ENCODE measurements around the gene FHIT.

Gene FHIT

GRCh38 chr3:61169621-61170251, 81.5 kb downstream of the FHIT start:
- Histone ChIP-seq H3K27ac (ENCODE audit: low read depth, low read length) (no peak overlapping the region), H3K27me3 (ENCODE audit: low read length) (no peaks in the 10 kb centered on the region), H3K9me2 (replicated peaks; ENCODE audit: insufficient read depth, low read length) (no peaks in the 10 kb centered on the region), H3K9ac (ENCODE audit: low read length) (no peak overlapping the region), H3K9me3 (ENCODE audit: insufficient read depth, low read length) (no peaks in the 10 kb centered on the region), H3K36me3 (ENCODE audit: low read length) (no peaks in the 10 kb centered on the region), H3F3A (ENCODE audit: insufficient read depth) (no peaks in the 10 kb centered on the region; the same call in 1 of the 2 replicates), H3K79me2 (ENCODE audit: insufficient read depth, low read length) (no peaks in the 10 kb centered on the region), H4K20me1 (ENCODE audit: low read depth, low read length) (no peaks in the 10 kb centered on the region), H2AFZ (ENCODE audit: low read depth, low read length, severe bottlenecking) (no peak overlapping the region), H3K4me3 (ENCODE audit: insufficient read depth, low read length, poor library complexity, severe bottlenecking) (no peak overlapping the region), H3K4me2 (ENCODE audit: low read depth, low read length, poor library complexity, severe bottlenecking) (no peak overlapping the region)
- TF ChIP-seq, protein P1, sequence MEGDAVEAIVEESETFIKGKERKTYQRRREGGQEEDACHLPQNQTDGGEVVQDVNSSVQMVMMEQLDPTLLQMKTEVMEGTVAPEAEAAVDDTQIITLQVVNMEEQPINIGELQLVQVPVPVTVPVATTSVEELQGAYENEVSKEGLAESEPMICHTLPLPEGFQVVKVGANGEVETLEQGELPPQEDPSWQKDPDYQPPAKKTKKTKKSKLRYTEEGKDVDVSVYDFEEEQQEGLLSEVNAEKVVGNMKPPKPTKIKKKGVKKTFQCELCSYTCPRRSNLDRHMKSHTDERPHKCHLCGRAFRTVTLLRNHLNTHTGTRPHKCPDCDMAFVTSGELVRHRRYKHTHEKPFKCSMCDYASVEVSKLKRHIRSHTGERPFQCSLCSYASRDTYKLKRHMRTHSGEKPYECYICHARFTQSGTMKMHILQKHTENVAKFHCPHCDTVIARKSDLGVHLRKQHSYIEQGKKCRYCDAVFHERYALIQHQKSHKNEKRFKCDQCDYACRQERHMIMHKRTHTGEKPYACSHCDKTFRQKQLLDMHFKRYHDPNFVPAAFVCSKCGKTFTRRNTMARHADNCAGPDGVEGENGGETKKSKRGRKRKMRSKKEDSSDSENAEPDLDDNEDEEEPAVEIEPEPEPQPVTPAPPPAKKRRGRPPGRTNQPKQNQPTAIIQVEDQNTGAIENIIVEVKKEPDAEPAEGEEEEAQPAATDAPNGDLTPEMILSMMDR (IDR thresholded peaks at IDR 0.05; ENCODE audit: insufficient read depth, low read length, poor library complexity, severe bottlenecking): no peak
- no peak for TF ChIP-seq EZH2phosphoT487 (conservative IDR thresholded peaks at IDR 0.05; ENCODE audit: low read length)

DNA sequence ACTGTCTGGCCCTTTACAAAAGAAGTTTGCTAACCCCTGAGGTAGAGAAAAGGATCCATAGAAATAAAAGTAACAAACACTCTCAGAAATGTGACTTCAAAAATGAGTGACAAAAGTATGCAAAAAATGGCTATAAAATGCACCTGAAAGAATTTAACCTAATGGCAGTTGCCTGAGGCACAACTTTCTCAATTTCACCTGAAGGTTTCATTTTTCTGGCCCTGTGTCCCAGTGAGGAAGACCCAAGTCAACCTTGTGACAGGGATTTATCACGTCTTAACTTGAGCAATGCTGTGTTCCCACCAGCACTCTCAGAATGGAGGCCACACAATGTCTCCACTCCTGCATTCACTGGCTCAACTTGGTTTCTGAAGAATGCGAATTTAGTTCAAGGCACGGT, 83.0 kb downstream of the FHIT start:
- Histone ChIP-seq H4K20me1 (ENCODE audit: low read depth, low read length) (no peaks in the 10 kb centered on the region), H3K27ac (ENCODE audit: low read depth, low read length) (no peak overlapping the region), H3F3A (ENCODE audit: insufficient read depth) (no peaks in the 10 kb centered on the region)

DNA sequence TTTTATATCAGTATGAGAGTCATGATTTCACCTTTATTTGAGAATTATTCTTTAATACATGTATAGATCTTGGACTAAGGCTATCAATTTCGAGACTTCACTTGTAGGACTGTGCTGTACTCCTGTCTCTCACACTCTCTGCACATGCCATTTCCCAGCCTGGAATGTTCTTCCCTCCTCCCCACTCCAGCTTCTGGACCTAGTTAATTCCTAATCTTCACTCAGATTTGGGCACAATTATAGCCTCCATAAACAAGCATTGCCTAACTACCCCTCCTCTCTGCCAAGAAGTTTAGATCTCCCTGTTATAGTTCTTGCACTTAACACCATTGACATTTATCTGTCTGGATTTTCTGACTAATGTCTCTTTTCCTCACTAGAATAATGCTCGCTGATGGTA, 88.3 kb downstream of the FHIT start:
- H3K36me3 ChIP-seq (ENCODE audit: low read length): no peaks in the 10 kb centered on the region
- no peaks in the 10 kb centered on the region for H3K9me2 ChIP-seq (replicated peaks; ENCODE audit: insufficient read depth, low read length)
- H4K20me1 ChIP-seq (ENCODE audit: low read depth, low read length): no peaks in the 10 kb centered on the region
- H3F3A ChIP-seq (ENCODE audit: insufficient read depth): no peaks in the 10 kb centered on the region
- H3K4me3 ChIP-seq (ENCODE audit: insufficient read depth, low read length, poor library complexity, severe bottlenecking): no peak overlapping the region
- no peak overlapping the region for H3K27ac ChIP-seq (ENCODE audit: low read depth, low read length)
- TF ChIP-seq EZH2phosphoT487 (conservative IDR thresholded peaks at IDR 0.05; ENCODE audit: low read length): no peak
- TF ChIP-seq, protein P1 (IDR thresholded peaks at IDR 0.05; ENCODE audit: insufficient read depth, low read length, poor library complexity, severe bottlenecking): no peak
- H2AFZ ChIP-seq (ENCODE audit: low read depth, low read length, severe bottlenecking): no peak overlapping the region
- H3K27me3 ChIP-seq (ENCODE audit: low read length): no peaks in the 10 kb centered on the region
- H3K9me3 ChIP-seq (ENCODE audit: insufficient read depth, low read length): no peaks in the 10 kb centered on the region
- no peak overlapping the region for H3K4me2 ChIP-seq (ENCODE audit: low read depth, low read length, poor library complexity, severe bottlenecking)
- no peak overlapping the region for H3K9ac ChIP-seq (ENCODE audit: low read length)
- no peaks in the 10 kb centered on the region for H3K79me2 ChIP-seq (ENCODE audit: insufficient read depth, low read length)

More for the DNA sequence above, 83.0 kb downstream of the FHIT start:
- no peaks in the 10 kb centered on the region for H3K27me3 ChIP-seq (ENCODE audit: low read length)
- no peak overlapping the region for H3K9ac ChIP-seq (ENCODE audit: low read length)
- TF ChIP-seq, protein P1 (IDR thresholded peaks at IDR 0.05; ENCODE audit: insufficient read depth, low read length, poor library complexity, severe bottlenecking): no peak
- no peak for TF ChIP-seq EZH2phosphoT487 (conservative IDR thresholded peaks at IDR 0.05; ENCODE audit: low read length)
- H3K4me2 ChIP-seq (ENCODE audit: low read depth, low read length, poor library complexity, severe bottlenecking): no peak overlapping the region
- no peaks in the 10 kb centered on the region for H3K79me2 ChIP-seq (ENCODE audit: insufficient read depth, low read length)
- no peaks in the 10 kb centered on the region for H3K9me2 ChIP-seq (replicated peaks; ENCODE audit: insufficient read depth, low read length)
- no peak overlapping the region for H3K4me3 ChIP-seq (ENCODE audit: insufficient read depth, low read length, poor library complexity, severe bottlenecking)
- no peaks in the 10 kb centered on the region for H3K9me3 ChIP-seq (ENCODE audit: insufficient read depth, low read length)
- no peak overlapping the region for H2AFZ ChIP-seq (ENCODE audit: low read depth, low read length, severe bottlenecking)
- H3K36me3 ChIP-seq (ENCODE audit: low read length): no peaks in the 10 kb centered on the region
